Keratinocyte (primary cell): ENCODE data around the gene GRIK4. TPM values are rescaled to one million over a fixed set of nuclear protein-coding genes. Genes with fewer than 3 reads are reported as not detected.

ENCODE experiments used
- DNase-seq: peaks from one replicate; pipeline ENCODE4 v3.0.0-alpha.2; 2011; ENCODE audit warnings: low read depth, missing footprints, low spot score
- FAIRE-seq: peaks from 2 replicates; lab custom pipeline; 2011; peaks lifted over from hg19 to GRCh38; lab: Jason Lieb, UNC
- H2AFZ ChIP-seq: 2 replicates; pipeline ENCODE4 v1.6.0; 2012; ENCODE audit warnings: low read length, control low read depth, inconsistent platforms; ENCODE audit not compliant: control insufficient read depth
- H3K27ac ChIP-seq: 2 replicates; pipeline ENCODE4 v1.5.1; 2011; ENCODE audit warnings: low read length; ENCODE audit not compliant: control insufficient read depth, insufficient read depth
- H3K27me3 ChIP-seq: 3 replicates; pipeline ENCODE4 v1.6.0; 2011; ENCODE audit warnings: low read length; ENCODE audit not compliant: control insufficient read depth, insufficient read depth; ENCODE audit errors: extremely low read depth
- H3K36me3 ChIP-seq, 2 experiments: 2 replicates in 1 of 2; 3 replicates in 1 of 2; pipeline ENCODE4 v1.5.1; 2011; ENCODE audit warnings: low read length in 2 of 2, mild to moderate bottlenecking in 1 of 2; ENCODE audit not compliant: control insufficient read depth in 2 of 2, insufficient read depth in 2 of 2; ENCODE audit errors: extremely low read depth in 1 of 2
- H3K4me1 ChIP-seq: 3 replicates; pipeline ENCODE4 v1.5.1; 2011; ENCODE audit warnings: low read length; ENCODE audit not compliant: control insufficient read depth, insufficient read depth; ENCODE audit errors: extremely low read depth
- H3K4me2 ChIP-seq: 3 replicates; pipeline ENCODE4 v1.6.0; 2011; ENCODE audit warnings: low read depth, low read length; ENCODE audit not compliant: control insufficient read depth, insufficient read depth; ENCODE audit errors: extremely low read depth
- H3K4me3 ChIP-seq, 3 experiments: fragments of 200-600 bp in 1 of 3; sonication (generic) in 1 of 3; 2 replicates in 2 of 3; 3 replicates in 1 of 3; pipeline ENCODE4 v1.5.1; 2011 to 2016; ENCODE audit warnings: low read length in 3 of 3, mild to moderate bottlenecking in 3 of 3, control low read depth in 2 of 3, inconsistent platforms in 1 of 3, low read depth in 1 of 3, mixed read lengths in 1 of 3, mixed run types in 1 of 3, moderate library complexity in 1 of 3; ENCODE audit not compliant: control insufficient read depth in 2 of 3, insufficient read depth in 2 of 3; ENCODE audit errors: extremely low read depth in 1 of 3
- H3K79me2 ChIP-seq: 2 replicates; pipeline ENCODE4 v1.6.0; 2012; ENCODE audit warnings: low read length; ENCODE audit not compliant: control insufficient read depth, insufficient read depth
- H3K9ac ChIP-seq: 3 replicates; pipeline ENCODE4 v1.6.0; 2011; ENCODE audit warnings: low read length; ENCODE audit not compliant: control insufficient read depth, insufficient read depth; ENCODE audit errors: extremely low read depth
- H3K9me1 ChIP-seq: 3 replicates; pipeline ENCODE4 v1.6.0; 2011; ENCODE audit warnings: low read length; ENCODE audit not compliant: control insufficient read depth, insufficient read depth; ENCODE audit errors: extremely low read depth
- H3K9me3 ChIP-seq: 2 replicates; pipeline ENCODE4 v1.5.1; 2012; ENCODE audit warnings: low read depth, low read length; ENCODE audit not compliant: control insufficient read depth
- H4K20me1 ChIP-seq: 3 replicates; pipeline ENCODE4 v1.6.0; 2011; ENCODE audit warnings: low read length; ENCODE audit not compliant: control insufficient read depth, insufficient read depth; ENCODE audit errors: extremely low read depth
- CTCF ChIP-seq, 3 experiments: IDR thresholded peaks in 1 of 3; conservative IDR thresholded peaks in 1 of 3; optimal IDR thresholded peaks in 1 of 3; 2 replicates in 2 of 3; 3 replicates in 1 of 3; pipeline versions ENCODE3 to v1.5.1; 2011; ENCODE audit warnings: low read length in 3 of 3, mild to moderate bottlenecking in 3 of 3, moderate library complexity in 2 of 3, control low read depth in 1 of 3, inconsistent platforms in 1 of 3; ENCODE audit not compliant: insufficient read depth in 2 of 3; ENCODE audit errors: extremely low read depth in 1 of 3
- EZH2 ChIP-seq: IDR thresholded peaks from one replicate; pipeline ENCODE4 v1.6.1; 2012; ENCODE audit warnings: inconsistent platforms, mild to moderate bottlenecking, low read length, moderate library complexity
- dilution Hi-C: fragments of 300-500 bp; cut with MboI; formaldehyde crosslinking; loops from one replicate; pipeline ENCODE4 v1.7.0; 2020; ENCODE audit warnings: low sequenced_read_pairs; ENCODE audit not compliant: extremely low pct_ligation_motif_present
- polyA plus RNA-seq, 5 experiments: library from polyadenylated mRNA; depleted of rRNA in 3 of 5; stranded (reverse) in 3 of 5; stranded (forward) in 1 of 5; unstranded in 1 of 5; fragments of >200 nt; gene quantifications; 1 replicate in 1 of 5; 2 replicates in 3 of 5; 3 replicates in 1 of 5; pipeline versions ENCODE4 v1.2.1 to v1.2.3, GENCODE V29; 2011 to 2012; ENCODE audit warnings: missing spikeins in 2 of 5, low read depth in 1 of 5, low replicate concordance in 1 of 5

The GRIK4 gene
- polyA plus RNA-seq, 1 donor (not counting 4 experiments of a cell fraction or from before 2014, with no cell fraction given): not detected

GRCh38 chr11:120524536-120525085 is 13.1 kb downstream of the GRIK4 start:
- H3K9ac ChIP-seq: no peak overlapping the region
- dilution Hi-C loops: loop anchor here (25.0 kb wide), 1 partner anchor 413 kb away; no protein-coding TSS in a partner anchor
- no peaks in the 10 kb centered on the region for H3K79me2 ChIP-seq
- no peaks in the 10 kb centered on the region for H3K36me3 ChIP-seq
- no peak overlapping the region for H3K4me3 ChIP-seq
- no peaks in the 10 kb centered on the region for H4K20me1 ChIP-seq
- H3K4me2 ChIP-seq: no peak overlapping the region
- H3K4me1 ChIP-seq: no peaks in the 10 kb centered on the region
- H3K9me1 ChIP-seq: no peaks in the 10 kb centered on the region
- DNase-seq (no peak), FAIRE-seq (no peak)
- no peak overlapping the region for H2AFZ ChIP-seq
- H3K27ac ChIP-seq: no peak overlapping the region
- TF ChIP-seq CTCF (optimal IDR thresholded peaks at IDR 0.05 in 1 of 3, IDR thresholded peaks at IDR 0.05 in 1 of 3, conservative IDR thresholded peaks at IDR 0.05 in 1 of 3; ENCODE audit: extremely low read depth in 1 of 3, insufficient read depth in 2 of 3, low read length in 3 of 3) (no peak), EZH2 (no peak)
- no peaks in the 10 kb centered on the region for H3K9me3 ChIP-seq
- peaks cover 14% of the 10 kb centered on the region for H3K27me3 ChIP-seq

- FAIRE-seq (no peak), DNase-seq (no peak)
- Histone ChIP-seq H3K79me2 (no peaks in the 10 kb centered on the region), H4K20me1 (no peaks in the 10 kb centered on the region), H3K4me1 (no peaks in the 10 kb centered on the region), H3K4me2 (no peak overlapping the region), H3K9me1 (no peaks in the 10 kb centered on the region), H3K9ac (no peak overlapping the region), H3K27ac (no peak overlapping the region), H3K9me3 (no peaks in the 10 kb centered on the region), H3K27me3 (peaks cover 14% of the 10 kb centered on the region), H3K4me3 (no peak overlapping the region), H2AFZ (no peak overlapping the region), H3K36me3 (no peaks in the 10 kb centered on the region)
- TF ChIP-seq CTCF (optimal IDR thresholded peaks at IDR 0.05 in 1 of 3, IDR thresholded peaks at IDR 0.05 in 1 of 3, conservative IDR thresholded peaks at IDR 0.05 in 1 of 3; ENCODE audit: extremely low read depth in 1 of 3, insufficient read depth in 2 of 3, low read length in 3 of 3): no peak
- no peak for TF ChIP-seq EZH2
- dilution Hi-C loops: no loop called here
Observed at GRCh38 chr11:120525261-120526171, 14.0 kb downstream of the GRIK4 start.
